ENCODE results near the gene EMID1.

EMID1 gene

DNA sequence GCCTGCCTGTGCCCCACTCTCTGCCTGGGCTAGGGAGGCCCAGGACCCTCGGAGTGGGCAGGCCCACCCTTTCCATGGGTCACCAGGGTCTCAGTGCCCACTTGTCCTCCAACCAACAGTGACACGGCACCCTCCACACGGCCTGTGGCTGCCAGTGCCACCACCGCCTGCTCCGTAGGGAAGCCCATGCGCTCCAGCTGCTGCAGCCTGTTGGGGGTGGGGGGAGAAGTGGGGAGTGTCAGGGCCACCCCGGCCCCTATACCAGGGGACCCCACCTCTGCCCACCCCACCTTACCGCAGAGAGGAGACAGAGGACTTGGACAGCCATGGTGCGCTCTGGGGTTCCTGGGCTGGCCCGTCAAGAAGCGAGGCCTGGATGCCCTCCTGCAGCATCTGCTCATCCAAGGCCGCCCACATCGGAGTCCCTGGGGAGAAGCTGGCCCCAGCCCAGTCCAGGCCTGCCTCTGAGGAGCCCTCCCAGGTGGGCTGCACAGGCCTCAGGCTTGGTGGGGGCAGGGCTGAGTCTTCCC is 54.4 kb downstream of the EMID1 start:
- Histone ChIP-seq H3K9me3 (ENCODE audit: low read length) (no peaks in the 10 kb centered on the region), H3K27me3 (ENCODE audit: control insufficient read depth in 1 of 2, insufficient read depth in 2 of 2, low read length in 2 of 2) (no peaks in the 10 kb centered on the region), H3K4me1 (ENCODE audit: insufficient read depth, low read length) (no peaks in the 10 kb centered on the region), H3K9ac (ENCODE audit: low read length) (no peak overlapping the region), H3K4me3 (ENCODE audit: low read depth in 1 of 2, low read length in 2 of 2) (no peak overlapping the region), H3K27ac (ENCODE audit: low read depth, low read length) (no peak overlapping the region), H3K36me3 (ENCODE audit: insufficient read depth, low read length) (peaks cover 11% of the 10 kb centered on the region)

DNA sequence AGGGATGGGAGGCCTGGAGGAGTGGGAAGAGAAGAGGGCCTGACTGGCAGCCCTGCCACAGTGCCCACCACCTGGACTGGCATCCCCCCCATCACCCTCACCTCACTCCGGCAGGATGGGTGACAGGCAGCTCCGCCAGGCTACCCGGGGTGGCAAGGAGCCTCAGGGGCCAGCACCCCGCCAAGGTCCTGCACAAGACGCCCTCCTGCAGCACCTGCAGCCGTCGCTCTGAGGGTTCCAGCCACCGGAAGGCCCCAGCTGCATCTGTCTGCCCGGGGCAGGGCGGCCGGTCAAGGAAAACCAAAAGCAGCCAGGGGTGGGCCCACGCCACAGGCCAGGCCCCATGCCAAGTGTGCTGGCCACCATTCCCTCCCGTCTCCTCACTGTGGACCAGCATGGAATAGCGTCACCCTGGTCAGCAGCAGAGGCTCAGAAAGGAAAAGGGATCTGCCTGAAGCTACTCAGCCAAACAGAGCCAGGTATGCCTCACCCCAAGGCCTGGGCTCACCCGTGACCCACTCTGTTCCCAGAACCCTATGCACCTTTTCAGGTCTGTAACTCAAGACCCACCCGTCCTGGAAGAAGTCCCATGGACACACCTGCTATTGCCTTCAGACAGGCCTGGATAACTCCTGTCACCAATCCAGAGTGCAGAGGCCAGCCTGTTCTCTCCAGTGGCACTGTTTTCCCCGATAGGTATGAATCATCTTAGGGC is 55.1 kb downstream of the EMID1 start:
- Histone ChIP-seq H3K27ac (ENCODE audit: low read depth, low read length) (no peak overlapping the region), H3K27me3 (ENCODE audit: control insufficient read depth in 1 of 2, insufficient read depth in 2 of 2, low read length in 2 of 2) (no peaks in the 10 kb centered on the region), H3K9ac (ENCODE audit: low read length) (no peak overlapping the region), H3K36me3 (ENCODE audit: insufficient read depth, low read length) (peaks cover 15% of the 10 kb centered on the region), H3K4me1 (ENCODE audit: insufficient read depth, low read length) (no peaks in the 10 kb centered on the region), H3K4me3 (ENCODE audit: low read depth in 1 of 2, low read length in 2 of 2) (no peak overlapping the region), H3K9me3 (ENCODE audit: low read length) (no peaks in the 10 kb centered on the region)

DNA sequence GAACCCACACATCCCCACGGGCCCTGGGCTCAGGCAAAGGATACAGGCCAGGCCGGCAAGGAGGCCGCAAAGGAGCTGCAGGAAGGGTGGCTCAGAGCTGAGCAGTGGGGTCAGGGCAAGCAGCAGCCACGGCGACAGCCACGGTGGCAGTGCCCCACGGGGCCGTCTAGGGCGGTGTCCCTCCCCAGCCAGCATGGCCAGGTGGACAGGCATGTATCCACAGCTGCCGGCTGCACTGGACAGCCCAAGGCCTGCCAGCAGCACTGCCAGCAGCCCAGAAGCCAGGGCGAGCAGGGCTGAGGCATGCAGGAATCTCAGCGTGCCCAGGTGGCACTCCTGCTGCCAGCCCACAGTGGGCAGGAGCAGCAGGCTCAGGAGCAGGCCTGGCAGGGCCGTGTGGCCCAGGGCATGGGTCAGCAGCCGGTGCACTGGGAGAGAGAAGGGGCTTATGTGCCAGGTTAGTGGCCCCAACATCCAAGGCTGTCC is 58.1 kb downstream of the EMID1 start:
- no peaks in the 10 kb centered on the region for H3K9me3 ChIP-seq (ENCODE audit: low read length)
- peaks cover 15% of the 10 kb centered on the region for H3K36me3 ChIP-seq (ENCODE audit: insufficient read depth, low read length)
- H3K27me3 ChIP-seq (ENCODE audit: control insufficient read depth in 1 of 2, insufficient read depth in 2 of 2, low read length in 2 of 2) = no peaks in the 10 kb centered on the region
- H3K9ac ChIP-seq (ENCODE audit: low read length) = no peak overlapping the region
- H3K4me3 ChIP-seq (ENCODE audit: low read depth in 1 of 2, low read length in 2 of 2) = no peak overlapping the region
- H3K4me1 ChIP-seq (ENCODE audit: insufficient read depth, low read length) = peaks cover 15% of the 10 kb centered on the region
- H3K27ac ChIP-seq (ENCODE audit: low read depth, low read length) = no peak overlapping the region

DNA sequence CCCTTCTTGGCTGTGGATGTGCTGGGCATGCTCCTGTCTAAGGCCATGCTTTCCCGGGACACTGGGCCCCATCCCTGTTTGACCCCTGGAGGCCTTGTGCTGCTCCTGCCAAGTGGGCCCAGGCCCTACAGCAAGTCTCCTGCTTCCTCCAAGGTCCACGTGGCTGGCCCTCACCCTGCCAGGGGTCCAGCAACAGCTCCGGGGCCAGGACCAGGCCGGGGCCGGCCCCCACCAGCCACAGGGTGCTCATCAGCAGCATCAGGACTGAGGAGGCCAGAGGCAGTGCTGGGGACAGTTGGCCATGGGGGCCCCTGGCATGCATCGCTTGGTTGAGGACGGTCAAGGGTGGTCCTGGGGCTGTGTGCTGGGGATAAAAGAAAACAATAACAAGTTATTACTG is 59.6 kb downstream of the EMID1 start:
- Histone ChIP-seq H3K36me3 (ENCODE audit: insufficient read depth, low read length) (peaks cover 6% of the 10 kb centered on the region), H3K27ac (ENCODE audit: low read depth, low read length) (no peak overlapping the region), H3K9ac (ENCODE audit: low read length) (no peak overlapping the region), H3K27me3 (ENCODE audit: control insufficient read depth in 1 of 2, insufficient read depth in 2 of 2, low read length in 2 of 2) (no peaks in the 10 kb centered on the region), H3K4me3 (ENCODE audit: low read depth in 1 of 2, low read length in 2 of 2) (no peak overlapping the region), H3K4me1 (ENCODE audit: insufficient read depth, low read length) (peaks cover 24% of the 10 kb centered on the region), H3K9me3 (ENCODE audit: low read length) (no peaks in the 10 kb centered on the region)

DNA sequence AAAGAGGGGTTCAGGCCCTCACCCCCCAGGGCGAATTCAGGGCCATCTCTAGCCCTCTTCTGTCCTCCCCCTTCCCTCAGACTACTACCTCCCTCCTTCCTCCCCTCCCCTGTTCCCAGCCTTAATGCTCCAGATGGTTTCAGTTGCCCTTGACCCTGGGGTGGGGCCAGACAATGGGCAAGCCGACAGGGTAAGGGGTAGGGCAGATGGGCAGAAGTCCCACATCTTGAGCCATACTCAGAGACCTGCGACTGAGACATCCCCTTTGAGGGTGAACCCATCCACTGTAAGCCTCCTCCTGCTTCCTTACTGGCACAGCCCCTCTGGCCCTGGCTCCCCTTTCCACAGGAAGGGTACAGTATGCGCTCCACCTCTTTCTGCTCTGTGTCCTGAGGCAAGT is 60.2 kb downstream of the EMID1 start:
- Histone ChIP-seq H3K9ac (ENCODE audit: low read length) (no peak overlapping the region), H3K27ac (ENCODE audit: low read depth, low read length) (no peak overlapping the region), H3K36me3 (ENCODE audit: insufficient read depth, low read length) (peaks cover 6% of the 10 kb centered on the region), H3K4me1 (ENCODE audit: insufficient read depth, low read length) (peaks cover 31% of the 10 kb centered on the region), H3K27me3 (ENCODE audit: control insufficient read depth in 1 of 2, insufficient read depth in 2 of 2, low read length in 2 of 2) (no peaks in the 10 kb centered on the region), H3K4me3 (ENCODE audit: low read depth in 1 of 2, low read length in 2 of 2) (no peak overlapping the region), H3K9me3 (ENCODE audit: low read length) (no peaks in the 10 kb centered on the region)

DNA sequence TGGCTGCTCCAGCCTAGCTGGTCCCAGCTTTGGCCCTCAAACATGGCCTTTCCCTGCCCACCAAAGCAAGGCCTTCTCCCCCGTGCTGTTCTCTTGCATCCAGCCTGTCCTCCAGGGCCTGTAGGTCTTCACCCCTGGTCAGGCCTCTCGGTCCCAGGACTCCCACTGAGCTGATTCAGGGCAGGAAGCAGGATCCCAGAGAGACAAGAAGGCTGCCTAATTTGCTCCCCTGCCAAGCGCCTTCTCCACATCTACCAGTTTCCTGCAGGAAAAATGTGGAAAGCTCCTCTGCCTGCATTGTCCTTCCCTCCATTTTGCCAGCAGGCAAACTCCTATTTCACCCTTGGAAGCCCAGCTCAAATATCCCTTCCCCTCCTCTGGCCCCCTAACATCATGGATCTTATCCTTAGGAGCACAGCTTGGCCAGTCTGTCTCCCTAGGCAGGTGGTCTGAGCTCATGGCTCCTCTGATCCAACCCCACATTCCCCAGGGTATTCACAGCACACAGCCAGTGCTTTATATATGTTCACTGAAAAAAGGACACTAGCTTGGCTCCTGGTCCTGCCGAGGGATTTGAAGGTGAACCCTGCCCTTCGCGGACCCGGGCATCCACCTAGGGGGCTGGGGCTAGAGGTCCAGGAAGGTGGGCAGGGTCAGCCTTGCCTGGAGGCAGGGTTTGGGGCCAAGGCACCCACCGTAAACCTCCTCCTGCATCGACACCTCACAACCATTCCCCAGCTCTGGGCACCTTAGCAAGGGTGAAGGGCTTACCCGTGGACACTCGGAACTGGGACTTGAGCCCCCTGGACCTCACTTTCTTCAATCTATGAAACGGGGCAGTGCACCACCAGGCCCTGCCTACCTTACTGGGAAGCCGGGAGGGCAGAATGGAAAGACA is 61.1 kb downstream of the EMID1 start:
- Histone ChIP-seq H3K27ac (ENCODE audit: low read depth, low read length) (peak overlapping the region; percentile 99), H3K36me3 (ENCODE audit: insufficient read depth, low read length) (peaks cover 6% of the 10 kb centered on the region), H3K9me3 (ENCODE audit: low read length) (no peaks in the 10 kb centered on the region), H3K4me3 (ENCODE audit: low read depth in 1 of 2, low read length in 2 of 2) (peak overlapping the region; percentile 93 to 98), H3K9ac (ENCODE audit: low read length) (peak overlapping the region; percentile 92), H3K4me1 (ENCODE audit: insufficient read depth, low read length) (peaks cover 39% of the 10 kb centered on the region), H3K27me3 (ENCODE audit: control insufficient read depth in 1 of 2, insufficient read depth in 2 of 2, low read length in 2 of 2) (no peaks in the 10 kb centered on the region)

DNA sequence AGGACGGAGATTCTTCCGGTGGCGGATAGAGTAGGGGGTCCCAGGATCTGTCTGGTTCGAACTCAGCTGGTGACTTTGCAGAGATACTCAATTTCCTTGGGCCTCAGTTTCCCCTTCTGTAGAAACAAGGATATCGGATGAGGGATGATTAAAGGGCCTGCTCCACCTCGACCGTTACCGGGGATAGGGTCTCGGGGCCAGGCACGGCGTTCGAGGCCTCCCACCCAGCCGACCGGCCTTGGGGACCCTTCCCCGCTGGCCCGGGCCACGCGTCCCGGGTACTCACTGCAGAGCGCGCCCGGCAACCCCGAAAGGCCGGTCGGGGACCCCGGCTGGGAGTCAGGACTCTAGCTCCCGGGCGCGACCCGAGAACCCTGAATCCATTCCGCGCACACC is 61.8 kb downstream of the EMID1 start:
- peak overlapping the region; percentile 92 for H3K9ac ChIP-seq (ENCODE audit: low read length)
- peak overlapping the region; percentile 99 for H3K27ac ChIP-seq (ENCODE audit: low read depth, low read length)
- H3K4me3 ChIP-seq (ENCODE audit: low read depth in 1 of 2, low read length in 2 of 2) = peak overlapping the region; percentile 93 to 98
- peaks cover 9% of the 10 kb centered on the region for H3K36me3 ChIP-seq (ENCODE audit: insufficient read depth, low read length)
- H3K27me3 ChIP-seq (ENCODE audit: control insufficient read depth in 1 of 2, insufficient read depth in 2 of 2, low read length in 2 of 2) = no peaks in the 10 kb centered on the region
- peaks cover 45% of the 10 kb centered on the region for H3K4me1 ChIP-seq (ENCODE audit: insufficient read depth, low read length)
- no peaks in the 10 kb centered on the region for H3K9me3 ChIP-seq (ENCODE audit: low read length)

DNA sequence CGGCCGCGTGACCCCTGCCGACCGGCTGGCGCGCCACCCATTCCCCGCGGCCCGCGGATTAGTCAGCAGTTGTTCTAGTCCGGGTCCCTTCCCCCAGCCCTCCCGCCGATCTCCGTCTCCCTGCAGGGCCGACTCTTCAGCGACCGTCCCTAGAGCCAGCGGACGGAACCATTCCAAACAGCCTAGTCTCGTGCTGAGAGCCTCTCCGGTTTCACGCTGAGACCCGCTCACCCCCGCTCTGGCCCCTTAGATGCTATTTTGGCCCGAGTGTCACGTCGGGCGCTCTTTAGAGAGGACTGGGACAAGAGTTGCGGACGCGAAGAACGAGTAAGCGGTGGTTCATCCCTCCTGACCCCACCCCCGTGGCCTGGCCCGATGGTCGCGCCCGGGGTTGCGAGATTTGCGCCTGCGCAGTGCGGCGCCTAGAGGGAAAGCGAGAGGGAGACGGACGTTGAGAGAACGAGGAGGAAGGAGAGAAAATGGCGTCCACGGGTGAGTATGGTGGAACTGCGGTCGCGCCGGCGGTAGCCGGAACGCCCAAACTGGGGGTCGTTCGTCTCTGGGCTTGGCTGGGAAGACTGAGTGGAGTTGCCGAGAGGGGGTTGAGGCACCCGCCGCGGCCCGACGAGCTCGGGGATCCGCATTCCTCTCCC is 62.3 kb downstream of the EMID1 start, which contains the start of the genes EWSR1 and RHBDD3:
Gene EWSR1, plus strand, starts transcription at position 411 of the 653 bp plus-strand sequence. Its CDS starts 69 bp downstream, at position 480.
Gene RHBDD3, minus strand, starts transcription at position 124 of the 653 bp plus-strand sequence. CDS start 2,355 bp downstream, outside the sequence.
- peaks cover 15% of the 10 kb centered on the region for H3K36me3 ChIP-seq (ENCODE audit: insufficient read depth, low read length)
- H3K4me1 ChIP-seq (ENCODE audit: insufficient read depth, low read length) = peaks cover 51% of the 10 kb centered on the region
- H3K9me3 ChIP-seq (ENCODE audit: low read length) = no peaks in the 10 kb centered on the region
- peak within 1 kb of the TSS; percentile 93 to 98 for H3K4me3 ChIP-seq (ENCODE audit: low read depth in 1 of 2, low read length in 2 of 2)
- peak within 1 kb of the TSS; percentile 92 for H3K9ac ChIP-seq (ENCODE audit: low read length)
- H3K27ac ChIP-seq (ENCODE audit: low read depth, low read length) = peak within 1 kb of the TSS; percentile 99
- no peaks in the 10 kb centered on the region for H3K27me3 ChIP-seq (ENCODE audit: control insufficient read depth in 1 of 2, insufficient read depth in 2 of 2, low read length in 2 of 2)

DNA sequence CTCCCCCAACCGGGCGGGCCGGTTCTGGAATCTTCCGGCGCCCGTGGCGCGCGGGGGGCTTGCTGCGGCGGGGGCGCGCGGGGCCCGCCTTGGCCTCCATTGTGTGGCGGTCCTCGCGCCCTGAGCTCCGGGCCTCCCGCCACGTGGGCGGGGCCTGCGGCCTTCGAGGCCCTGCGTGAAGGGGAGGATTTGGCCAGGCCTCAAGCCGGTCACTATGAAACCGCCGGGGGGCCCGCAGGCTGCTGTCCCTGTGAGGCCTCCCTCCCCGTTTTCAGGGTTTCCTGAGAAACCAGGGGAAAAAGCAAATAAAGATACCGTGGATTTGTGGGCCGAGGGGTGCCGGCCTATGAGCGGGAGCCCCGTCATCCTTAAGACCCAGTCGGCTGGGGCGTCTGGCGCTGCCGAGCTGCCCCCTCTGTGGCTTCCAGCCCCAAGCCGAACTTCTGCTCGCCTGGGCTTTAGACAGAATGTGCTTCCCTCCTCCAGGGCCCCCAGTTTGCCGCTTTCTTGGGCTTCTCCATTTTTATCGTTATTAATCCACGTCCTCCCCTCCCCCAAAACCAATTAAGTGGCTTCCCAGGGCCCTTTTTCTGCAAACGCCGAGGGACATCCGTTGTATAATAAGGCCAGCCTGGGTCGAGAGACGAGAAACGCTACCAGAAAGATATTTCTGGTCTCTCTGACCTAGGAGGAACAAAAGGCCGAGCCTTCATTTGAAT is 63.0 kb downstream of the EMID1 start:
- Histone ChIP-seq H3K27ac (ENCODE audit: low read depth, low read length) (peak overlapping the region; percentile 99), H3K27me3 (ENCODE audit: control insufficient read depth in 1 of 2, insufficient read depth in 2 of 2, low read length in 2 of 2) (no peaks in the 10 kb centered on the region), H3K9me3 (ENCODE audit: low read length) (no peaks in the 10 kb centered on the region), H3K4me3 (ENCODE audit: low read depth in 1 of 2, low read length in 2 of 2) (peak overlapping the region; percentile 93 to 98), H3K9ac (ENCODE audit: low read length) (peak overlapping the region; percentile 92), H3K4me1 (ENCODE audit: insufficient read depth, low read length) (peaks cover 53% of the 10 kb centered on the region), H3K36me3 (ENCODE audit: insufficient read depth, low read length) (peaks cover 22% of the 10 kb centered on the region)

DNA sequence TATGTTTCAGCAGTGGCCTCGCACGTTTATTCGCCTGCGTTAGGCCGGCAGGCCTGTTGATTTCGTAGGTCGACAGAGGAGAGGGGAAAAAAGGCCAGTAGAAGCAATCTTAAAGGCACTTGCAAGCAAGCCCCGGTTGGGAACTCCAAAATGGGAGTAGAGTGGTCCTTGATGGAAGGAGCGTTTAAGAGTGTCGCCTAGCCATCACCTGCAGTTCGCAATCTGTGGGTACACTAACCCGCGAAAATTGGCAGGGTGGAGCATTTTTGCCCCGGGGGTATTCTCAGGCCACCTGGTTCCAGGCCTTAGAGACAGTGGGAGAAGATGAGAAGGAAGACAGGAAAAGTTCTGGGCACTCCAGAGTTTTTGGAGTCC is 63.5 kb downstream of the EMID1 start:
- peaks cover 53% of the 10 kb centered on the region for H3K4me1 ChIP-seq (ENCODE audit: insufficient read depth, low read length)
- no peaks in the 10 kb centered on the region for H3K9me3 ChIP-seq (ENCODE audit: low read length)
- H3K27me3 ChIP-seq (ENCODE audit: control insufficient read depth in 1 of 2, insufficient read depth in 2 of 2, low read length in 2 of 2) = no peaks in the 10 kb centered on the region
- H3K27ac ChIP-seq (ENCODE audit: low read depth, low read length) = peak overlapping the region; percentile 99
- peak overlapping the region; percentile 92 for H3K9ac ChIP-seq (ENCODE audit: low read length)
- peaks cover 27% of the 10 kb centered on the region for H3K36me3 ChIP-seq (ENCODE audit: insufficient read depth, low read length)
- H3K4me3 ChIP-seq (ENCODE audit: low read depth in 1 of 2, low read length in 2 of 2) = peak overlapping the region; percentile 93 to 98
